B cell (primary cell): ENCODE measurements around the gene AUTS2. TPM values are rescaled to one million over a fixed set of nuclear protein-coding genes. Genes with fewer than 3 reads are reported as not detected.

Experiments used
- ATAC-seq: fragments of 200-7000 bp; cut with Tn5 transposase; one replicate; pipeline ENCODE4 v1.10.0; 2021; ENCODE audit warnings: low read depth, mild to moderate bottlenecking, moderate number of reproducible peaks, moderate library complexity
- CTCF ChIA-PET: fragments of 350-600 bp; sonication (Branson Sonifier 250); formaldehyde crosslinking; loops from one replicate; lab custom pipeline; 2021; ENCODE audit warnings: antibody characterized with exemption, inconsistent platforms; lab: Charles Lee
- POLR2A ChIA-PET: fragments of 350-600 bp; sonication (Branson Sonifier 250); formaldehyde crosslinking; loops from one replicate; lab custom pipeline; 2021; ENCODE audit warnings: antibody characterized with exemption; lab: Charles Lee
- DNase-seq: peaks from one replicate; pipeline ENCODE4 v3.0.0; 2013
- H2AFZ ChIP-seq: 2 replicates; pipeline ENCODE4 v1.6.1; 2012; ENCODE audit warnings: mild to moderate bottlenecking, low read depth, low read length; ENCODE audit not compliant: insufficient read depth, poor library complexity, severe bottlenecking
- H3K27ac ChIP-seq, 2 donors: 1 replicate in 1 of 2; 2 replicates in 1 of 2; pipeline ENCODE4 v1.5.1; 2012 to 2013; ENCODE audit warnings: low read length in 2 of 2, mild to moderate bottlenecking in 2 of 2, moderate library complexity in 1 of 2
- H3K27me3 ChIP-seq, 4 experiments: fragments of 200-600 bp in 1 of 4; sonication (generic) in 1 of 4; replicated peaks in 1 of 4; 1 replicate in 2 of 4; 2 replicates in 2 of 4; pipeline versions ENCODE4 v1.6.1 to v1.7.0; 2013 to 2016; ENCODE audit warnings: low read length in 3 of 4, mild to moderate bottlenecking in 2 of 4, mixed read lengths in 1 of 4, moderate library complexity in 1 of 4; ENCODE audit not compliant: insufficient read depth in 4 of 4, control insufficient read depth in 3 of 4; ENCODE audit errors: control extremely low read depth in 1 of 4
- H3K36me3 ChIP-seq, 2 experiments: replicated peaks in 1 of 2; 1 replicate in 1 of 2; 2 replicates in 1 of 2; pipeline versions ENCODE4 v1.6.1 to v1.7.1; 2013; ENCODE audit warnings: low read length in 1 of 2; ENCODE audit not compliant: insufficient read depth in 2 of 2, control insufficient read depth in 1 of 2; ENCODE audit errors: control extremely low read depth in 1 of 2, extremely low read depth in 1 of 2
- H3K4me1 ChIP-seq, 2 donors: fragments of 200-600 bp in 1 of 2; sonication (generic) in 1 of 2; 1 replicate in 1 of 2; 2 replicates in 1 of 2; pipeline versions ENCODE4 v1.5.1 to v1.6.1; 2013 to 2017; ENCODE audit warnings: low read length in 2 of 2; ENCODE audit not compliant: control insufficient read depth in 2 of 2, insufficient read depth in 2 of 2
- H3K4me2 ChIP-seq: replicated peaks from 2 replicates; pipeline ENCODE3; 2012; ENCODE audit warnings: mild to moderate bottlenecking, low read depth, low read length; ENCODE audit not compliant: poor library complexity, severe bottlenecking
- H3K4me3 ChIP-seq, 5 experiments: fragments of 200-600 bp in 1 of 5; sonication (generic) in 1 of 5; 1 replicate in 3 of 5; 2 replicates in 2 of 5; pipeline versions ENCODE4 v1.5.1 to v1.7.0; 2011 to 2016; ENCODE audit warnings: low read length in 4 of 5, mild to moderate bottlenecking in 4 of 5, low read depth in 2 of 5, control low read depth in 1 of 5, moderate library complexity in 1 of 5; ENCODE audit not compliant: insufficient read depth in 1 of 5; ENCODE audit errors: control extremely low read depth in 1 of 5, extremely low read depth in 1 of 5
- H3K79me2 ChIP-seq: fragments of 200-600 bp; sonication (generic); one replicate; pipeline ENCODE4 v1.6.0; 2016; ENCODE audit warnings: low read length; ENCODE audit not compliant: control insufficient read depth, insufficient read depth
- H3K9ac ChIP-seq: fragments of 200-600 bp; sonication (generic); 2 replicates; pipeline ENCODE4 v1.6.1; 2017; ENCODE audit warnings: mild to moderate bottlenecking, low read length, moderate library complexity
- H3K9me3 ChIP-seq, 3 donors: one replicate each; pipeline versions ENCODE4 v1.6.1 to v1.7.1; 2013; ENCODE audit warnings: low read length in 2 of 3; ENCODE audit not compliant: control insufficient read depth in 2 of 3, insufficient read depth in 1 of 3; ENCODE audit errors: control extremely low read depth in 1 of 3
- H4K20me1 ChIP-seq: 2 replicates; pipeline ENCODE4 v1.6.0; 2012; ENCODE audit warnings: mild to moderate bottlenecking, low read length; ENCODE audit not compliant: insufficient read depth, control insufficient read depth, poor library complexity, severe bottlenecking
- H3K27ac Mint-ChIP-seq: one replicate; pipeline ENCODE4 v1.8.0; 2021; ENCODE audit warnings: mixed read lengths
- H3K27me3 Mint-ChIP-seq: one replicate; pipeline ENCODE4 v1.8.0; 2021; ENCODE audit warnings: mixed read lengths
- H3K4me1 Mint-ChIP-seq: one replicate; pipeline ENCODE4 v1.8.0; 2021; ENCODE audit warnings: mixed read lengths
- H3K4me3 Mint-ChIP-seq: one replicate; pipeline ENCODE4 v1.8.0; 2021; ENCODE audit warnings: mixed read lengths
- H3K9me3 Mint-ChIP-seq: one replicate; pipeline ENCODE4 v1.8.0; 2022; ENCODE audit warnings: mixed read lengths; ENCODE audit not compliant: insufficient read depth
- EZH2 ChIP-seq: IDR thresholded peaks from 2 replicates; pipeline ENCODE4 v1.6.1; 2012; ENCODE audit warnings: borderline replicate concordance, low read depth, mild to moderate bottlenecking, moderate library complexity, low read length; ENCODE audit not compliant: insufficient read depth, poor library complexity, severe bottlenecking
- WGBS: methylation state at CpG from one replicate; pipeline ENCODE4 v1.1.5; 2013; ENCODE audit warnings: missing lambda C conversion rate; ENCODE audit not compliant: insufficient coverage; 5-methylcytosine and 5-hydroxymethylcytosine counted together
- intact Hi-C: fragments of 100-400 bp; cut with micrococcal nuclease; formaldehyde crosslinking; loops from one replicate; pipeline ENCODE4 v1.10.0; 2022
- polyA plus RNA-seq: library from polyadenylated mRNA; depleted of rRNA; stranded (reverse); fragments of >200 nt; gene quantifications from 2 replicates; pipeline ENCODE4 v1.2.3, GENCODE V29; 2012
- total RNA-seq, 2 donors: library from RNA; stranded (reverse); fragments of 120-200 nt in 1 of 2; gene quantifications; 1 replicate in 1 of 2; 2 replicates in 1 of 2; pipeline versions ENCODE4 v1.2.3 to v1.2.4, GENCODE V29; 2013 to 2022
- TF ChIP-seq, protein P1 (sequence below): fragments of 200-600 bp; IDR thresholded peaks from one replicate; pipeline ENCODE4 v1.8.0; 2022; ENCODE audit warnings: antibody characterized with exemption, mild to moderate bottlenecking

Gene AUTS2
- total and polyA plus RNA-seq, 2 donors (not counting 1 experiment from before 2014, with no cell fraction given), result 22.3 to 35.0 TPM

DNA sequence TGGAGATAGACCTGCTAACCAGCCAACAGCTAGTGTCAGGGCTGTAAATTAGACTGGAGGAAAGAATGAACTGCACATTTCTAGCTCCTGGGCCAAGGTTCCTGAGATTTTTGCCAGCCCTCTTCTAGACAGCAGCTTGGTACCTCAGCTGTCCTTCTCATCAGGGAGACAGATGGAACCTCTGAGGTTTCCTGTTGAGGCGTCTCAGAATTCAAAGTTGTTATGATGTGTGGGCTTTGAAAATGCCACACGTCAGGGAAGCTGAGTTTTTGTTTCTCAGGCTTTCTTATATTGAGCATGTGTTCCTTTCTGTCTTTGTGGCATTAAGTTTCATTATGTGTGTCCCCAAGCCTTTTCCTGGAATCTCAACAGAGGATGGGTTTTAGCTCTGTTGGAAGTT is 736.6 kb downstream of the AUTS2 start:
- WGBS, result 4% methylated on average over 2 of the region's 2 CpGs
- no peaks in the 10 kb centered on the region for H3K36me3 ChIP-seq
- POLR2A ChIA-PET, result no interaction called here
- Mint-ChIP-seq H3K9me3 (no peaks in the 10 kb centered on the region), H3K4me3 (no peak overlapping the region), H3K27me3 (no peaks in the 10 kb centered on the region), H3K27ac (no peak overlapping the region), H3K4me1 (no peaks in the 10 kb centered on the region)
- no peaks in the 10 kb centered on the region for H3K27me3 ChIP-seq
- CTCF ChIA-PET, result no interaction called here
- H3K79me2 ChIP-seq, result no peaks in the 10 kb centered on the region
- no peak overlapping the region for H3K9ac ChIP-seq
- H4K20me1 ChIP-seq, result no peaks in the 10 kb centered on the region
- H3K4me2 ChIP-seq, result no peak overlapping the region
- no peaks in the 10 kb centered on the region for H3K9me3 ChIP-seq
- intact Hi-C loops, result no loop called here
- TF ChIP-seq, protein P1, sequence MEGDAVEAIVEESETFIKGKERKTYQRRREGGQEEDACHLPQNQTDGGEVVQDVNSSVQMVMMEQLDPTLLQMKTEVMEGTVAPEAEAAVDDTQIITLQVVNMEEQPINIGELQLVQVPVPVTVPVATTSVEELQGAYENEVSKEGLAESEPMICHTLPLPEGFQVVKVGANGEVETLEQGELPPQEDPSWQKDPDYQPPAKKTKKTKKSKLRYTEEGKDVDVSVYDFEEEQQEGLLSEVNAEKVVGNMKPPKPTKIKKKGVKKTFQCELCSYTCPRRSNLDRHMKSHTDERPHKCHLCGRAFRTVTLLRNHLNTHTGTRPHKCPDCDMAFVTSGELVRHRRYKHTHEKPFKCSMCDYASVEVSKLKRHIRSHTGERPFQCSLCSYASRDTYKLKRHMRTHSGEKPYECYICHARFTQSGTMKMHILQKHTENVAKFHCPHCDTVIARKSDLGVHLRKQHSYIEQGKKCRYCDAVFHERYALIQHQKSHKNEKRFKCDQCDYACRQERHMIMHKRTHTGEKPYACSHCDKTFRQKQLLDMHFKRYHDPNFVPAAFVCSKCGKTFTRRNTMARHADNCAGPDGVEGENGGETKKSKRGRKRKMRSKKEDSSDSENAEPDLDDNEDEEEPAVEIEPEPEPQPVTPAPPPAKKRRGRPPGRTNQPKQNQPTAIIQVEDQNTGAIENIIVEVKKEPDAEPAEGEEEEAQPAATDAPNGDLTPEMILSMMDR, result no peak
- TF ChIP-seq EZH2, result no peak
- H3K4me3 ChIP-seq, result no peak overlapping the region
- H2AFZ ChIP-seq, result no peak overlapping the region
- no peak for ATAC-seq
- H3K4me1 ChIP-seq, result no peaks in the 10 kb centered on the region
- no peak overlapping the region for H3K27ac ChIP-seq
- no peak for DNase-seq

DNA sequence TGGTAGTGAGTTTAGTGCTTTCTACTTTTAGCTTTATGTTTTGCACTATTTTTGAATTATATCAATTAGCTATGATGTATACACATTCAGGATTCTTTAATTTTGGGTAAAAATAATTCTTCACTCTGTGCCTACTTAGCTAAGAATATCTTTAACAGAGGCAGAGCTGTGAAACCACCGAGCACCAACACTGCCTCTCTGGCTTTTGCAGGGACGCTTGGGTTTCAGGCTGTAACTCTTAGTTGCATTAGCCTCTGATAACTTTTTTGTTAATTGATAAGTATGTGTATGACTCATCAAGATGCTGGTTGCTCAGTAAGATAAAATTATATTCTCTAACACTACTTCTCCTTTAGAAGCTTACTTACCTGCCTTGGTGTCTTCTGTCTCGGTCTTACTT is 738.3 kb downstream of the AUTS2 start:
- ATAC-seq (no peak), DNase-seq (no peak)
- H3K9me3 Mint-ChIP-seq, result no peaks in the 10 kb centered on the region
- no peak overlapping the region for H3K4me3 Mint-ChIP-seq
- intact Hi-C loops, result no loop called here
- TF ChIP-seq, protein P1, result no peak
- no peak for TF ChIP-seq EZH2
- H3K36me3 ChIP-seq, result no peaks in the 10 kb centered on the region
- no peaks in the 10 kb centered on the region for H3K9me3 ChIP-seq
- no peak overlapping the region for H3K9ac ChIP-seq
- WGBS, result no CpG with 5 or more reads among the region's 3 CpGs
- H3K4me2 ChIP-seq, result no peak overlapping the region
- H3K27ac Mint-ChIP-seq, result no peak overlapping the region
- H3K27me3 ChIP-seq, result no peaks in the 10 kb centered on the region
- ChIA-PET POLR2A (no interaction called here), CTCF (no interaction called here)
- H3K27ac ChIP-seq, result no peak overlapping the region
- H3K4me1 Mint-ChIP-seq, result no peaks in the 10 kb centered on the region
- H3K4me3 ChIP-seq, result no peak overlapping the region
- H4K20me1 ChIP-seq, result no peaks in the 10 kb centered on the region
- H2AFZ ChIP-seq, result no peak overlapping the region
- no peaks in the 10 kb centered on the region for H3K79me2 ChIP-seq
- H3K27me3 Mint-ChIP-seq, result no peaks in the 10 kb centered on the region
- no peaks in the 10 kb centered on the region for H3K4me1 ChIP-seq
